GM19468 (cell line): ENCODE results near the gene FAM120B.
"Not testable (repeated sequence)": the region's sequence is repeated elsewhere in the genome, so short reads cannot be mapped to it uniquely, and the experiment has no call there.

Experiments
- ATAC-seq: cut with Tn5 transposase; IDR thresholded peaks from one replicate; pipeline ENCODE4 v1.9.1; 2021; ENCODE audit warnings: mild to moderate bottlenecking, moderate library complexity, moderate number of reproducible peaks; ENCODE audit not compliant: unreplicated experiment; ENCODE audit errors: extremely low read depth

Gene FAM120B

GRCh38 chr6:170306324-170307079 is at the start of gene FAM120B:
Gene FAM120B (plus strand): TSS chr6:170306758. CDS start chr6:170317391, 10,633 bp downstream.
- ATAC-seq: peak; percentile 98

GRCh38 chr6:170257376-170257775 is 49.2 kb upstream of the FAM120B start:
- ATAC-seq: no peak

GRCh38 chr6:170258407-170258806 is 48.2 kb upstream of the FAM120B start:
- ATAC-seq: no peak

GRCh38 chr6:170259278-170259677 is 47.3 kb upstream of the FAM120B start:
- ATAC-seq: no peak

GRCh38 chr6:170260686-170261085 is 45.9 kb upstream of the FAM120B start:
- no peak for ATAC-seq

- no peak for ATAC-seq
Measured at GRCh38 chr6:170261643-170262488, 44.7 kb upstream of the FAM120B start.

GRCh38 chr6:170262489-170263088 is 44.0 kb upstream of the FAM120B start:
- ATAC-seq: no peak

GRCh38 chr6:170263410-170263809 is 43.1 kb upstream of the FAM120B start:
- ATAC-seq: no peak

- ATAC-seq: no peak
Measured at GRCh38 chr6:170264086-170264485, 42.5 kb upstream of the FAM120B start.

GRCh38 chr6:170264644-170265043 is 41.9 kb upstream of the FAM120B start:
- ATAC-seq: not testable (repeated sequence)

GRCh38 chr6:170265655-170266054 is 40.9 kb upstream of the FAM120B start:
- ATAC-seq: no peak

GRCh38 chr6:170266061-170266825 is 40.3 kb upstream of the FAM120B start:
- no peak for ATAC-seq

GRCh38 chr6:170267688-170268087 is 38.9 kb upstream of the FAM120B start:
- no peak for ATAC-seq

GRCh38 chr6:170268216-170269129 is 38.1 kb upstream of the FAM120B start:
- ATAC-seq: no peak

- no peak for ATAC-seq
Measured at GRCh38 chr6:170269151-170269845, 37.3 kb upstream of the FAM120B start.

- no peak for ATAC-seq
Measured at GRCh38 chr6:170269846-170270541, 36.6 kb upstream of the FAM120B start.

GRCh38 chr6:170270984-170271593 is 35.5 kb upstream of the FAM120B start:
- ATAC-seq: no peak
